ENCODE measurements around the gene CACNA1D.

DNA sequence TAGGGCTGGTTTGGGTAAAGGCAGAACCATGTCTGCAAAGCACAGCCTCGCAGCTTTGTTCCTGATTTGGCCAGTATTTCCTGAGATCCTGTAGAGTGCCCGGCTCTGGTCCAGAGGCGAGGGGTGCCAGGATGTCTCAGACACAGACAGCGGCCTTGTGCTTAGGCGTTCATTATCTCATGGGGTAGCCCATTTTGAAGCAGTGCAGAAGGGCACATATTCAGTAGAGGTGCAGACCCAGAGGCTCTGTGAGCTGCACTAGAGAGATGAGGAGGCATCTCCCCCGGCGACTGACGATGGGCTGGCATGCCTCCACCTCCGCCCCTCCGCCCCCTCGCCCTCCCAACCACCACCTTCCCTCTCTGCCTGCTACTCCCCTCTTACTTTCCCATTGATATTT is 181.5 kb downstream of the CACNA1D start:
- TF ChIP-seq, protein P1, sequence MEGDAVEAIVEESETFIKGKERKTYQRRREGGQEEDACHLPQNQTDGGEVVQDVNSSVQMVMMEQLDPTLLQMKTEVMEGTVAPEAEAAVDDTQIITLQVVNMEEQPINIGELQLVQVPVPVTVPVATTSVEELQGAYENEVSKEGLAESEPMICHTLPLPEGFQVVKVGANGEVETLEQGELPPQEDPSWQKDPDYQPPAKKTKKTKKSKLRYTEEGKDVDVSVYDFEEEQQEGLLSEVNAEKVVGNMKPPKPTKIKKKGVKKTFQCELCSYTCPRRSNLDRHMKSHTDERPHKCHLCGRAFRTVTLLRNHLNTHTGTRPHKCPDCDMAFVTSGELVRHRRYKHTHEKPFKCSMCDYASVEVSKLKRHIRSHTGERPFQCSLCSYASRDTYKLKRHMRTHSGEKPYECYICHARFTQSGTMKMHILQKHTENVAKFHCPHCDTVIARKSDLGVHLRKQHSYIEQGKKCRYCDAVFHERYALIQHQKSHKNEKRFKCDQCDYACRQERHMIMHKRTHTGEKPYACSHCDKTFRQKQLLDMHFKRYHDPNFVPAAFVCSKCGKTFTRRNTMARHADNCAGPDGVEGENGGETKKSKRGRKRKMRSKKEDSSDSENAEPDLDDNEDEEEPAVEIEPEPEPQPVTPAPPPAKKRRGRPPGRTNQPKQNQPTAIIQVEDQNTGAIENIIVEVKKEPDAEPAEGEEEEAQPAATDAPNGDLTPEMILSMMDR (conservative IDR thresholded peaks at IDR 0.05 in 1 of 2, IDR thresholded peaks at IDR 0.05 in 1 of 2; ENCODE audit: low read depth in 1 of 2, low read length in 2 of 2) = no peak
- TF ChIP-seq EZH2 (IDR thresholded peaks at IDR 0.05; ENCODE audit: low read length, missing control alignments) = no peak
